Right atrium auricular region (tissue), 2 donors: ENCODE data around the gene CREBBP. TPM values are rescaled to one million over a fixed set of nuclear protein-coding genes. Genes with fewer than 3 reads are reported as not detected.
"Not testable (repeated sequence)": the region's sequence is repeated elsewhere in the genome, so short reads cannot be mapped to it uniquely, and the experiment has no call there.

Experiments
- DNase-seq: peaks from one replicate; pipeline ENCODE4 v3.0.0-alpha.2; 2019; ENCODE audit warnings: low spot score
- H3K27ac ChIP-seq, 2 donors: fragments of 200-600 bp; sonication (generic); 1 replicate in 1 of 2; 2 replicates in 1 of 2; pipeline ENCODE4 v1.5.1; 2016 to 2019
- H3K27me3 ChIP-seq, 2 donors: fragments of 200-600 bp; sonication (generic); one replicate each; pipeline versions ENCODE4 v1.5.1 to v1.6.0; 2017 to 2019
- H3K36me3 ChIP-seq: fragments of 200-600 bp; sonication (generic); one replicate; pipeline ENCODE4 v1.5.1; 2016
- H3K4me1 ChIP-seq, 2 donors: fragments of 200-600 bp; sonication (generic); one replicate each; pipeline versions ENCODE4 v1.5.1 to v1.6.0; 2017 to 2019
- H3K4me3 ChIP-seq, 2 donors: fragments of 200-600 bp; sonication (generic); 1 replicate in 1 of 2; 2 replicates in 1 of 2; pipeline ENCODE4 v1.5.1; 2017 to 2019; ENCODE audit warnings: mild to moderate bottlenecking in 1 of 2, moderate library complexity in 1 of 2
- H3K9me3 ChIP-seq, 2 donors: fragments of 200-600 bp; sonication (generic); one replicate each; pipeline ENCODE4 v1.5.1; 2019
- total RNA-seq, 2 donors: library from RNA; depleted of rRNA; stranded (reverse); fragments of >200 nt; gene quantifications; one replicate each; pipeline ENCODE4 v1.1.0, GENCODE V29; 2016
- TF ChIP-seq, protein P1 (sequence below), 2 donors: fragments of 200-600 bp; sonication (generic); IDR thresholded peaks; one replicate each; pipeline ENCODE4 v1.5.1; 2019; ENCODE audit warnings: antibody characterized with exemption in 2 of 2

CREBBP gene
- total RNA-seq, 2 donors from 2014 or later = 38.3 to 54.3 TPM

DNA sequence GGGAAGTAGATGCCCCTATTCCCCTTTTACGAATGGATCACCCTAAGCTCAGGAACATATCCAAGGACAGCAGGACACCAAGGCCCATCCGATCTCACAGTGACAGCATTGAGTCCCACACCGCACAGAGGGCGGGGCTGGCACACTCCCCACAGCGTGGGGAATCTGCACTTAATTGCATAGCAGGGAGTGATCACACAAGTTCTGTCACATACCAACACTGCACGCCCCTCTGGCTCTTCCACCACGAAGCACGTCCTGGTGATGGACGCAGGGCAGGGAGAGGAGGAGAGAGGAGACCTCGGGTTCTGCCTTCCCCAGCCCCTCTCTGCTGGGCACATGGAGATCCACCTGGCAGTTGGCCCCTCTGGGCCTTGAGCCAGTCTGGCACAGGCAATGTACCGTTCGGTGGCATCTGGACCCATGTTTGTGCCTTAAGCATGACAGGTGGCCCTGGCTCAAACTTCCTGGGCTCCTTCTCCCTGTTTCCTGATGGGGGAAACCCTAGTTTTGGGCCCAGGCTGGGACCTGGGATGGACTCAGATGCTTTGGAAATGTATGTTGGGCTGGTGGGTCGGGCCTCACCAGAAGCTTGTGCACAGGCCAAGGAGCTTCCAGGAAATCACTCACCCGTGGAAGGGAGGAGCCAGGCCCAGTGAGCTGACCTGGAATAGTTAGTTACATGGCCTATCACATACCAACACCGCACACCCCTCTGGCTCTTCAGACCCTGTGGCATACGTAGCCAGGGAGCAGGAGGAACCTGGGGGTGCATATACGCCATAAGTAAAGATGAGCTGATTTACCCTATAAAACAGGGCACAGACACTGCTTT lies 35.1 kb upstream of the CREBBP start:
- no peaks in the 10 kb centered on the region for H3K4me1 ChIP-seq
- no peaks in the 10 kb centered on the region for H3K27me3 ChIP-seq
- H3K36me3 ChIP-seq = no peaks in the 10 kb centered on the region
- no peak overlapping the region for H3K27ac ChIP-seq
- no peak overlapping the region for H3K4me3 ChIP-seq
- peaks cover 5 to 10% of the 10 kb centered on the region in 2 donors for H3K9me3 ChIP-seq
- DNase-seq = no peak
- TF ChIP-seq, protein P1, sequence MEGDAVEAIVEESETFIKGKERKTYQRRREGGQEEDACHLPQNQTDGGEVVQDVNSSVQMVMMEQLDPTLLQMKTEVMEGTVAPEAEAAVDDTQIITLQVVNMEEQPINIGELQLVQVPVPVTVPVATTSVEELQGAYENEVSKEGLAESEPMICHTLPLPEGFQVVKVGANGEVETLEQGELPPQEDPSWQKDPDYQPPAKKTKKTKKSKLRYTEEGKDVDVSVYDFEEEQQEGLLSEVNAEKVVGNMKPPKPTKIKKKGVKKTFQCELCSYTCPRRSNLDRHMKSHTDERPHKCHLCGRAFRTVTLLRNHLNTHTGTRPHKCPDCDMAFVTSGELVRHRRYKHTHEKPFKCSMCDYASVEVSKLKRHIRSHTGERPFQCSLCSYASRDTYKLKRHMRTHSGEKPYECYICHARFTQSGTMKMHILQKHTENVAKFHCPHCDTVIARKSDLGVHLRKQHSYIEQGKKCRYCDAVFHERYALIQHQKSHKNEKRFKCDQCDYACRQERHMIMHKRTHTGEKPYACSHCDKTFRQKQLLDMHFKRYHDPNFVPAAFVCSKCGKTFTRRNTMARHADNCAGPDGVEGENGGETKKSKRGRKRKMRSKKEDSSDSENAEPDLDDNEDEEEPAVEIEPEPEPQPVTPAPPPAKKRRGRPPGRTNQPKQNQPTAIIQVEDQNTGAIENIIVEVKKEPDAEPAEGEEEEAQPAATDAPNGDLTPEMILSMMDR (IDR thresholded peaks at IDR 0.05) = no peak

DNA sequence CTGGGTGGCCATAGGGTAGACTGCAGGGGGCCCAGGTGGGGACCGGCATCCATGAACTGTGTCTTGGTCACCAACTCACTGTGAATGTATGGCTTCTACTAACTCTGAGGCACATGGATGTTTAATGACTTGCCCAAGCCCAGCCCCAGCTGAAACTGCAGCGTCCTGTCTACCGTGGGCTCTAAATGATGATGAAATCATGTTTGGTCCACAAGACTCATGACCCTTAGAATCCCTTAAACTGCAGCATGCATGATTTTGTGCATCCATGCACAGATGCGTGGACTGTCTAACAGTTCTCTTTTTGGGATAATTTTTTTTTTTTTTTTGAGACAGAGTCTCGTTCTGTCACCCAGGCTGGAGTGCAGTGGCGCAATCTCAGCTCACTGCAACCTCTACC lies 32.4 kb upstream of the CREBBP start:
- TF ChIP-seq, protein P1 (IDR thresholded peaks at IDR 0.05) = no peak
- Histone ChIP-seq H3K9me3 (no peaks in the 10 kb centered on the region), H3K4me3 (no peak overlapping the region)

DNA sequence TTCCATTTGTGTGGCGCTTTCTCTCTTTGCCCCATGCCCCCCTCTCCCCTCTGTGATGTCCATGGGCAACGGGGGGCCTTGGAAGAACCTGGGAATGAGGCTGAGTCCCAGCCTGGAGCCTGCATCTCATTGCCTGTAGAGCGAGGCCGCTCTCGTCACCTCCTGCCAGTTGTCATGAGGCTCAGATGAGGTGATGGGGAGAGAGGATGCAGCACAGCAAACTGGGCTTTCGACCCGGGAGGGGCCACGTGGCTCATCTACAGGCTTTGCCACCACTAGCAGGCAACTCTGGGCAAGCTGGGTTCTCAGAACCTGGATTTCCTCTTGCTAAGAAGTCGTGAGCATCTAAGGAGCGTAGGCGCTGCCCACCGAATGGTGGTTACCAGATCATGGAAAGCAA lies 31.9 kb upstream of the CREBBP start:
- H3K9me3 ChIP-seq = no peaks in the 10 kb centered on the region
- no peak overlapping the region for H3K27ac ChIP-seq
- no peaks in the 10 kb centered on the region for H3K4me1 ChIP-seq
- no peaks in the 10 kb centered on the region for H3K27me3 ChIP-seq
- H3K4me3 ChIP-seq = no peak overlapping the region
- no peaks in the 10 kb centered on the region for H3K36me3 ChIP-seq
- no peak for DNase-seq
- TF ChIP-seq, protein P1 (IDR thresholded peaks at IDR 0.05) = no peak

More for the DNA sequence above, 32.4 kb upstream of the CREBBP start:
- no peaks in the 10 kb centered on the region for H3K36me3 ChIP-seq
- no peak for DNase-seq
- no peak overlapping the region for H3K27ac ChIP-seq
- no peaks in the 10 kb centered on the region for H3K4me1 ChIP-seq
- no peaks in the 10 kb centered on the region for H3K27me3 ChIP-seq

DNA sequence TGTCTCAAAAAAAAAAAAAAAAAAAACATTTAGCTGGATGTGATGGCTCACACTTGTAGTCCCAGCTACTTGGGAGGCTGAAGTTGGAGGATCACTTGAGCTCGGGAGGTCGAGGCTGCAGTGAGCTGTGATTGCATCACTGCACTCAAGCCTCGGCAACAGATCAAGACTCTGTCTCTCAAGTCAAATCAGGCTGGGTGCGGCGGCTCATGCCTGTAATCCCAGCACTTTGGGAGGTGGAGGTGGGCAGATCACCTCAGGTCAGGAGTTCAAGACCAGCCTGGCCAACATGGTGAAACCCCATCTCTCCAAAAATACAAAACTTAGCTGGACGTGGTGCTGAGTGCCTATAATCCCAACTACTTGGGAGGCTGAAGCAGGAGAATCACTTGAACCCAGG lies 31.2 kb upstream of the CREBBP start:
- H3K4me3 ChIP-seq, H3K27ac ChIP-seq, H3K4me1 ChIP-seq, H3K27me3 ChIP-seq, DNase-seq, H3K36me3 ChIP-seq, H3K9me3 ChIP-seq: not testable (repeated sequence)

DNA sequence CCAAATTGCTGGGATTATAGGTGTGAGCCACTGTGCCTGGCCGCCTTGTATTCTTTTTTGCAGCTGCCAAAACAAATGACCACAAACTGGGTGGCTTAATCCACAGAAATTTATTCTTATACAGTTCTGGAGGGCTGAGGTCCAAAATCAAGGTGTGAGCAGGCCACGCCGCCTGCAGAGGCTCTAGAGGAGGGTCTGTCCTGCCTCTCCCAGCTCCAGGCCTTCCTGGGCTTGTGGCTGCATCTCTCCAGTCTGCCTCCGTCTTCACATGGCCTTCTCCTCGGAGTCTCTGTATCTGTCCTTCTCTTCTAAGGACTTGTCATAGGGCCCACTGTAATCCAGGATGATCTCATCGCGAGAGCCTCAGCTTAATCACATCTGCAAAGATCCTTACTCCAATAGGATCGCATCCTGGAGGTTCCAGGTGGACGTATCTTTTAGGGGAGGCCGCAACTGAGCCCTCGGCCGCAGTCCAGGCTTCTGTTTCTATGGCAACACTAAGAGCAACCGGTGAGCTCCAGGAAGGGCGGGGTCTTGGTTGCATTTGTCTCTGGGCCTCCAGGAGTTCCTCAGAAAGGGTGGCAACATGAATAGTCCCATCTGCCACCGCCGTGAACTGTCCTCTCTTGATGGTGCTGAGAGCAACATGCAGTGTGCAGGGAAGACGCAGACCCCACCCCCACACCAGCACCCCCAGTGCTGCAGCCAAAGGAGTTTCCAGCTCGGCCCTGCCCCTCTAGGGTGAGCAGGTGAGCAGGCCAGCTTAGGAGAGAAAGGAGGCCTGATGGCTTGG lies 29.5 kb upstream of the CREBBP start:
- Histone ChIP-seq H3K4me1 (no peaks in the 10 kb centered on the region), H3K27ac (no peak overlapping the region), H3K4me3 (no peak overlapping the region), H3K36me3 (no peaks in the 10 kb centered on the region), H3K27me3 (no peaks in the 10 kb centered on the region), H3K9me3 (no peaks in the 10 kb centered on the region)
- DNase-seq = no peak
- TF ChIP-seq, protein P1 (IDR thresholded peaks at IDR 0.05) = no peak

DNA sequence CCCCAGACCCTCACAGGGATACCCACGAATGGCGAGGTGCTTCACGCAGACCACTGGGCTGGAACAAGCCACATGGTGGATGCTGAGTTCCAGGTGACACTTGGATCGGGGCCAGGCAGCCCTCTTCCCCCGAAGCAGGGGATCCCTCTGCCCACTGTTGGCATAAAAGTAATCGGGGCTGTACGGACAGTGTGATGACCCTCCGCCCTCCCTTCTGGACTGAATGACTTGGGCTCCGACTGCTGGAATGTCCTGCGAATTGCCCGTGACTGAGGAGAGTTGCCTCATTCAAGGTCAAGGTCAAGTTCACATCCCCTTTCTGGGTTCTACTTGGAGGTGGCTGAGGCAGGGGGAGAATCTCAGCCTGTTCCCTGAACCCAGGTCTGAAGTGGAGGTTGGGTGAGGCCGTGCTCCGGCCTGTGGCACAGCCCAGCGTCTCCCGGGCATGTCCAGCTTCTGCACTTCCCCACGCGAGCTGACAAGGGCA lies 28.5 kb upstream of the CREBBP start:
- Histone ChIP-seq H3K27me3 (no peaks in the 10 kb centered on the region), H3K4me3 (no peak overlapping the region), H3K36me3 (no peaks in the 10 kb centered on the region), H3K27ac (no peak overlapping the region), H3K4me1 (no peaks in the 10 kb centered on the region), H3K9me3 (no peaks in the 10 kb centered on the region)
- DNase-seq = no peak
- TF ChIP-seq, protein P1 (IDR thresholded peaks at IDR 0.05) = no peak
